ENCODE results near the gene MYO9B. TPM values are rescaled to one million over a fixed set of nuclear protein-coding genes. Genes with fewer than 3 reads are reported as not detected.
A peak's percentile ranks its signal among the peaks of the same experiment; 100 is the strongest.

MYO9B gene
- total RNA-seq, 1 experiment from 2014 or later: 74.6 TPM

GRCh38 chr19:17214508-17215126 is 139.0 kb downstream of the MYO9B start:
- H3K27ac ChIP-seq (ENCODE audit: low read depth, low read length): peak overlapping the region; percentile 89
- H2AFZ ChIP-seq (ENCODE audit: low read depth, low read length, poor library complexity, severe bottlenecking): no peak overlapping the region
- H3K79me2 ChIP-seq (ENCODE audit: insufficient read depth, low read length): peaks cover 7% of the 10 kb centered on the region; the same call in 1 of the 2 replicates
- peak; percentile 12 for ATAC-seq
- POLR2A ChIA-PET: interaction anchor here (0.7 to 1.9 kb wide), 9 partner anchors 9 to 107 kb away, joined by 3 to 24 read pairs (median 4); partner anchors contain the start of genes BABAM1, DDA1, OCEL1 and USHBP1
- peak overlapping the region; percentile 80 for H3K9ac ChIP-seq (ENCODE audit: low read length)
- BruUV-seq (replicated peaks): TSS peak; percentile 93
- H3K4me1 ChIP-seq (ENCODE audit: control insufficient read depth in 1 of 2, insufficient read depth in 2 of 2, low read length in 2 of 2): peaks cover 8 to 29% of the 10 kb centered on the region in 2 experiments; a peak in 3 of 4 replicates
- no peaks in the 10 kb centered on the region for H3K9me2 ChIP-seq (ENCODE audit: insufficient read depth)
- no peaks in the 10 kb centered on the region for H3K9me3 ChIP-seq (ENCODE audit: control insufficient read depth in 1 of 2, insufficient read depth in 1 of 2, low read depth in 1 of 2, low read length in 2 of 2)
- H4K20me1 ChIP-seq (ENCODE audit: insufficient read depth): no peaks in the 10 kb centered on the region
- intact Hi-C loops (cut with micrococcal nuclease): no loop called here
- DNase-seq (ENCODE audit: low read depth, low spot score): no peak
- peaks cover 6% of the 10 kb centered on the region in 2 experiments; a peak in 2 of 4 replicates for H3K36me3 ChIP-seq (ENCODE audit: control insufficient read depth in 1 of 2, insufficient read depth in 2 of 2, low read length in 2 of 2)
- H3K4me2 ChIP-seq (ENCODE audit: low read length): peak overlapping the region; percentile 94
- H3K4me3 ChIP-seq (replicated peaks in 1 of 2; ENCODE audit: low read depth in 1 of 2, low read length in 2 of 2): peak overlapping the region; percentile 57 to 70
- no peaks in the 10 kb centered on the region for H3K27me3 ChIP-seq (ENCODE audit: insufficient read depth, low read length)
- CTCF ChIA-PET: interaction anchor here (1.2 kb wide), 1 partner anchor 94 kb away, joined by 3 read pairs; the partner anchor contains the start of gene DDA1
- TF ChIP-seq FOSL1 (IDR thresholded peaks at IDR 0.05; ENCODE audit: low read depth) (no peak), EZH2phosphoT487 (IDR thresholded peaks at IDR 0.05; ENCODE audit: borderline replicate concordance) (no peak), MAX (IDR thresholded peaks at IDR 0.05) (no peak), REST (IDR thresholded peaks at IDR 0.05; ENCODE audit: low read depth) (no peak), ZNF274 (IDR thresholded peaks at IDR 0.05; ENCODE audit: low read depth, low read length) (no peak), POLR2AphosphoS5 (IDR thresholded peaks at IDR 0.05; ENCODE audit: low read depth, low read length) (no peak), ZBTB33 (IDR thresholded peaks at IDR 0.05; ENCODE audit: extremely low read depth, insufficient replicate concordance, low read length) (no peak), CTCF (IDR thresholded peaks at IDR 0.05 in 2 of 3, conservative IDR thresholded peaks at IDR 0.05 in 1 of 3; ENCODE audit: borderline replicate concordance in 1 of 3, insufficient read depth in 1 of 3, low read depth in 2 of 3, low read length in 2 of 3) (no peak), YY1 (IDR thresholded peaks at IDR 0.05; ENCODE audit: extremely low read depth, insufficient replicate concordance, low read depth, low read length) (no peak), EGR1 (IDR thresholded peaks at IDR 0.05; ENCODE audit: low read depth) (no peak)
- RAD21 ChIA-PET (ENCODE audit: low non-redundant PET in 1 of 2, low total read pairs in 2 of 2, uncharacterized antibody in 2 of 2, unreplicated experiment in 2 of 2): no interaction called here

Data from HCT116 (cell line).